GM12878 (cell line): ENCODE data around the gene PLXNB2. TPM values are rescaled to one million over a fixed set of nuclear protein-coding genes. Genes with fewer than 3 reads are reported as not detected.

ENCODE experiments used
- ATAC-seq: fragments of 200-7000 bp; cut with Tn5 transposase; 3 replicates; pipeline ENCODE4 v1.9.1; 2020; ENCODE audit warnings: mild to moderate bottlenecking, moderate library complexity
- BruUV-seq: library from RNA; stranded (reverse); fragments of 400-500 nt; replicated peaks from 2 replicates; lab custom pipeline; 2021; lab: Mats Ljungman, UMichigan
- CTCF ChIA-PET: fragments of 300-600 bp; sonication (Branson Sonifier 250); formaldehyde crosslinking; extraction: SDS; loops from one replicate; lab custom pipeline; 2021; ENCODE audit warnings: inconsistent platforms; lab: Yijun Ruan, JAX
- POLR2A ChIA-PET: fragments of 350-600 bp; formaldehyde crosslinking; extraction: SDS; loops from one replicate; lab custom pipeline; 2021; ENCODE audit warnings: inconsistent platforms; lab: Charles Lee
- RAD21 ChIA-PET: fragments of 300-600 bp; sonication (Branson Sonifier 250); formaldehyde crosslinking; loops from one replicate; lab custom pipeline; 2023; ENCODE audit warnings: antibody characterized with exemption; ENCODE audit not compliant: unreplicated experiment; lab: Charles Lee
- SMC1A ChIA-PET: fragments of 300-600 bp; sonication (Branson Sonifier 250); formaldehyde crosslinking; loops from one replicate; lab custom pipeline; 2023; ENCODE audit not compliant: unreplicated experiment, uncharacterized antibody; lab: Charles Lee
- DNase-seq: peaks from one replicate; pipeline ENCODE4 v3.0.0-alpha.2; 2011; ENCODE audit warnings: low read depth, low spot score
- FAIRE-seq: peaks from 3 replicates; lab custom pipeline; 2011; peaks lifted over from hg19 to GRCh38; lab: Jason Lieb, UNC
- H2AFZ ChIP-seq: 2 replicates; pipeline ENCODE4 v1.6.0; 2011; ENCODE audit warnings: low read depth, low read length, control low read depth; ENCODE audit not compliant: control insufficient read depth
- H3K27ac ChIP-seq: 2 replicates; pipeline ENCODE4 v1.5.1; 2011; ENCODE audit warnings: control low read depth; ENCODE audit not compliant: control insufficient read depth, insufficient read depth
- H3K27me3 ChIP-seq, 2 experiments: replicated peaks in 1 of 2; 2 replicates each; pipeline versions ENCODE4 v1.6.0 to v1.6.1; 2011; ENCODE audit warnings: low read length in 1 of 2; ENCODE audit not compliant: control insufficient read depth in 2 of 2, insufficient read depth in 2 of 2
- H3K36me3 ChIP-seq, 2 experiments: 2 replicates each; pipeline ENCODE4 v1.5.1; 2011; ENCODE audit warnings: low read length in 1 of 2; ENCODE audit not compliant: control insufficient read depth in 2 of 2, insufficient read depth in 2 of 2
- H3K4me1 ChIP-seq: 2 replicates; pipeline ENCODE4 v1.6.1; 2011; ENCODE audit warnings: mild to moderate bottlenecking, low read length, moderate library complexity, mixed read lengths; ENCODE audit not compliant: control insufficient read depth, insufficient read depth
- H3K4me2 ChIP-seq: 2 replicates; pipeline ENCODE4 v1.6.0; 2011; ENCODE audit warnings: control low read depth; ENCODE audit not compliant: control insufficient read depth, insufficient read depth
- H3K4me3 ChIP-seq: fragments of 200-600 bp; sonication (generic); 2 replicates; pipeline ENCODE4 v1.5.1; 2016
- H3K79me2 ChIP-seq: 2 replicates; pipeline ENCODE4 v1.6.0; 2011; ENCODE audit warnings: low read length; ENCODE audit not compliant: control insufficient read depth, insufficient read depth
- H3K9ac ChIP-seq: 2 replicates; pipeline ENCODE4 v1.8.0; 2011; ENCODE audit warnings: low read length, control low read depth, mixed read lengths; ENCODE audit not compliant: control insufficient read depth, insufficient read depth
- H3K9me3 ChIP-seq: replicated peaks from 3 replicates; pipeline ENCODE4 v1.5.1; 2011; ENCODE audit warnings: mild to moderate bottlenecking, low read length; ENCODE audit not compliant: control insufficient read depth, insufficient read depth
- H4K20me1 ChIP-seq: 2 replicates; pipeline ENCODE4 v1.6.0; 2011; ENCODE audit not compliant: control insufficient read depth, insufficient read depth
- ATF7 ChIP-seq: fragments of 450-650 bp; IDR thresholded peaks from 2 replicates; pipeline ENCODE4 v1.6.1; 2016; ENCODE audit warnings: low read depth, mild to moderate bottlenecking
- BCL3 ChIP-seq: IDR thresholded peaks from 2 replicates; pipeline ENCODE4 v1.6.1; 2011; ENCODE audit warnings: borderline replicate concordance, low read depth, mild to moderate bottlenecking, moderate library complexity, low read length; ENCODE audit not compliant: insufficient read depth, poor library complexity, severe bottlenecking
- CHD2 ChIP-seq: IDR thresholded peaks from 2 replicates; pipeline ENCODE4 v1.6.1; 2011; ENCODE audit warnings: low read depth, low read length, improper control_type of control experiment, borderline replicate concordance
- CUX1 ChIP-seq: IDR thresholded peaks from 2 replicates; pipeline ENCODE4 v1.6.1; 2012; ENCODE audit warnings: improper control_type of control experiment, low read depth, low read length; ENCODE audit not compliant: insufficient replicate concordance
- GATAD2B ChIP-seq: fragments of 450-650 bp; conservative IDR thresholded peaks from 2 replicates; pipeline ENCODE4 v1.6.1; 2017; ENCODE audit warnings: low read depth, mild to moderate bottlenecking, moderate library complexity
- HCFC1 ChIP-seq: fragments of 150-350 bp; IDR thresholded peaks from 2 replicates; pipeline ENCODE4 v1.6.1; 2014; ENCODE audit warnings: low read length
- MEF2A ChIP-seq: IDR thresholded peaks from 2 replicates; pipeline ENCODE4 v1.6.1; 2011; ENCODE audit warnings: low read depth, mild to moderate bottlenecking, low read length, moderate library complexity; ENCODE audit not compliant: insufficient read depth
- NKRF ChIP-seq: fragments of 450-650 bp; conservative IDR thresholded peaks from 2 replicates; pipeline ENCODE4 v1.6.1; 2017; ENCODE audit warnings: mild to moderate bottlenecking, moderate library complexity
- SP1 ChIP-seq: IDR thresholded peaks from one replicate; pipeline ENCODE4 v1.6.1; 2011; ENCODE audit warnings: low read depth, low read length
- TBL1XR1 ChIP-seq: IDR thresholded peaks from 2 replicates; pipeline ENCODE4 v1.6.1; 2012; ENCODE audit warnings: low read depth, low read length, improper control_type of control experiment
- ZBTB40 ChIP-seq: fragments of 450-650 bp; IDR thresholded peaks from 2 replicates; pipeline ENCODE4 v1.6.1; 2016; ENCODE audit warnings: mild to moderate bottlenecking, moderate library complexity, borderline replicate concordance
- ZZZ3 ChIP-seq: IDR thresholded peaks from 2 replicates; pipeline ENCODE4 v1.6.1; 2011; ENCODE audit warnings: low read depth; ENCODE audit not compliant: control insufficient read depth, insufficient read length
- WGBS: methylation state at CpG from one replicate; pipeline ENCODE4 v1.1.6; 2016; ENCODE audit warnings: low lambda C conversion rate; ENCODE audit not compliant: insufficient replicate concordance, insufficient coverage; ENCODE audit errors: missing lambda C conversion rate; 5-methylcytosine and 5-hydroxymethylcytosine counted together
- in situ Hi-C: fragments of 300-500 bp; cut with MboI; formaldehyde crosslinking; loops from 9 replicates; pipeline ENCODE4 v1.14.3; 2018; ENCODE audit warnings: mixed read lengths
- intact Hi-C: fragments of 100-400 bp; cut with micrococcal nuclease; formaldehyde crosslinking; loops from one replicate; pipeline ENCODE4 v1.14.2; 2022; ENCODE audit not compliant: unreplicated experiment
- polyA plus RNA-seq, 11 experiments: library from polyadenylated mRNA; depleted of rRNA in 4 of 11; unstranded in 6 of 11; stranded (reverse) in 5 of 11; fragments of >200 nt; fragmentation: Nextera tagmentation in 4 of 11; fragmentation: Illumina TruSeq in 1 of 11; extraction: Ambion mirVana in 4 of 11; extraction: Trizol in 1 of 11; gene quantifications; 1 replicate in 1 of 11; 2 replicates in 10 of 11; pipeline versions ENCODE4 v1.2.1 to v1.2.3, GENCODE V29; 2011 to 2016; ENCODE audit warnings: inconsistent platforms in 2 of 11, missing spikeins in 2 of 11, low read depth in 1 of 11
- total RNA-seq, 4 experiments: library from RNA; depleted of rRNA in 3 of 4; stranded (reverse); fragments of >200 nt in 3 of 4; fragmentation: Illumina TruSeq in 1 of 4; extraction: Trizol in 1 of 4; gene quantifications; 2 replicates each; pipeline versions ENCODE4 v1.2.1 to v1.2.3, GENCODE V29; 2013 to 2021

Gene PLXNB2
- total and polyA plus RNA-seq, 10 of the 15 experiments (the other 5 are each of a cell fraction or from before 2014, with no cell fraction given), result 0.68 to 134 (median 41.9) TPM

DNA sequence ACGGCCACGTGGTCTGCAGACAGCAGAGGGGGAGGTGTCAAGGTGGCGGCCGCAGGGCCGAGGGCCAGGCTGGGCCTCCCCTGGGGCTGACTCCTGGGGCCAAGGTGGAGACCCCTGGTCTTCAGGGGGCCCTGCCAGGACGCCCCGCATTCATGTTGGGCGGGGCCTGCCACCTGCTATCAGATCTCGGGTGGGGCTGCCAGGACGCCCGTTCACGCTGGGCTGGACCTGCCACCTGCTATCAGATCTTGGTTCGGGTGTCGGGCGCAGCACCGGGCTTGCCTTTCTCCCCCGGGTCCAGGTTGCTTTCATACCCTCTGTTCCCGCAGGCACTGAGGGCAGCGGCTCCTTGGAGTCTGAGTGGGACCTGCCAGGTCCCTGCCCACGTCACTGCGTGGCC is 21.2 kb downstream of the PLXNB2 start:
- in situ Hi-C loops, result no loop called here
- H3K27ac ChIP-seq, result no peak overlapping the region
- H3K4me2 ChIP-seq, result no peak overlapping the region
- H4K20me1 ChIP-seq, result no peaks in the 10 kb centered on the region
- no peaks in the 10 kb centered on the region for H3K27me3 ChIP-seq
- ChIA-PET SMC1A (no interaction called here), POLR2A (no interaction called here), RAD21 (no interaction called here), CTCF (no interaction called here)
- peaks cover 6% of the 10 kb centered on the region for H3K79me2 ChIP-seq
- peaks cover 10 to 53% of the 10 kb centered on the region in 2 experiments; a peak in 3 of 4 replicates for H3K36me3 ChIP-seq
- ATAC-seq (no peak), DNase-seq (no peak), FAIRE-seq (no peak)
- H3K4me3 ChIP-seq, result no peak overlapping the region
- TF ChIP-seq GATAD2B (no peak), ZZZ3 (no peak), BCL3 (no peak), ATF7 (no peak), ZBTB40 (no peak), CUX1 (no peak), MEF2A (no peak), HCFC1 (no peak), NKRF (no peak), TBL1XR1 (no peak), CHD2 (no peak), SP1 (no peak)
- no TSS peak for BruUV-seq
- no peak overlapping the region for H3K9ac ChIP-seq
- intact Hi-C loops, result no loop called here
- 89% methylated on average over 21 of the region's 21 CpGs for WGBS
- H2AFZ ChIP-seq, result no peak overlapping the region
- no peaks in the 10 kb centered on the region for H3K9me3 ChIP-seq
- no peaks in the 10 kb centered on the region for H3K4me1 ChIP-seq
